GM12875 (cell line): ENCODE data around the gene MEX3A.

Experiments
- H3K4me3 ChIP-seq: one replicate; pipeline ENCODE4 v1.5.1; 2011; ENCODE audit warnings: low read depth, low read length, control low read depth
- TF ChIP-seq, protein P1 (sequence below): IDR thresholded peaks from 2 replicates; pipeline ENCODE4 v1.5.1; 2011; ENCODE audit warnings: low read depth, mild to moderate bottlenecking, control low read depth, inconsistent platforms, low read length, moderate library complexity, borderline replicate concordance; ENCODE audit not compliant: insufficient read depth

The MEX3A gene

GRCh38 chr1:156024801-156025200 is 57.5 kb downstream of the MEX3A start:
- TF ChIP-seq, protein P1, sequence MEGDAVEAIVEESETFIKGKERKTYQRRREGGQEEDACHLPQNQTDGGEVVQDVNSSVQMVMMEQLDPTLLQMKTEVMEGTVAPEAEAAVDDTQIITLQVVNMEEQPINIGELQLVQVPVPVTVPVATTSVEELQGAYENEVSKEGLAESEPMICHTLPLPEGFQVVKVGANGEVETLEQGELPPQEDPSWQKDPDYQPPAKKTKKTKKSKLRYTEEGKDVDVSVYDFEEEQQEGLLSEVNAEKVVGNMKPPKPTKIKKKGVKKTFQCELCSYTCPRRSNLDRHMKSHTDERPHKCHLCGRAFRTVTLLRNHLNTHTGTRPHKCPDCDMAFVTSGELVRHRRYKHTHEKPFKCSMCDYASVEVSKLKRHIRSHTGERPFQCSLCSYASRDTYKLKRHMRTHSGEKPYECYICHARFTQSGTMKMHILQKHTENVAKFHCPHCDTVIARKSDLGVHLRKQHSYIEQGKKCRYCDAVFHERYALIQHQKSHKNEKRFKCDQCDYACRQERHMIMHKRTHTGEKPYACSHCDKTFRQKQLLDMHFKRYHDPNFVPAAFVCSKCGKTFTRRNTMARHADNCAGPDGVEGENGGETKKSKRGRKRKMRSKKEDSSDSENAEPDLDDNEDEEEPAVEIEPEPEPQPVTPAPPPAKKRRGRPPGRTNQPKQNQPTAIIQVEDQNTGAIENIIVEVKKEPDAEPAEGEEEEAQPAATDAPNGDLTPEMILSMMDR = no peak
- H3K4me3 ChIP-seq = no peak overlapping the region
